ENCODE data around the gene RAB20.

- TF ChIP-seq CTCF (IDR thresholded peaks at IDR 0.05) (no peak), POLR2A (IDR thresholded peaks at IDR 0.05) (no peak)
These were observed 5.3 kb downstream of the RAB20 start for GRCh38 chr13:110556224-110556606.

Measured in testis (tissue), 2 donors.